NCI-H345 treated with DMSO at 0.1 percent for 48 hours (cell line): ENCODE results near the gene DUT.

Experiments used
- DNase-seq: peaks from one replicate; lab custom pipeline; 2025; ENCODE audit not compliant: unreplicated experiment; lab: John Stamatoyannopoulos, UW

DUT gene

DNA sequence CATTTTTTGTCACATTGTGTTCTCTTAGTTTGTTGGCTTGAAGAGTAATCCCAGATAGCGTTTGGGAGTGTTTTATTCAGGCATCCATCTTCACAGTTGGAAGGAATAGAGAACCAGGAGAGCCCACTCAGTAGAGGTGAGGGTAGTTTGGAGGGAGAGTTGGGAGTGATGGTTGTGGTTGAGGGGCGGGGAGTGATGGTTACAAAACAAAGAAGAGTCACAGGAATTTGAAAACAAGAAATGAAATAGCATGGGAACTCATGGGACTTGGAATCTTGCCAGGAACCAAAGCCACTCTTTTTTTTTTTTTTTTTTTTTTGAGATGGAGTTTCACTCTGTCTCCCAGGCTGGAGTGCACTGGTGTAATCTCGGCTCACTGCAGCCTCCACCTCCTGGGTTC is 36.3 kb downstream of the DUT start:
- no peak for DNase-seq

DNA sequence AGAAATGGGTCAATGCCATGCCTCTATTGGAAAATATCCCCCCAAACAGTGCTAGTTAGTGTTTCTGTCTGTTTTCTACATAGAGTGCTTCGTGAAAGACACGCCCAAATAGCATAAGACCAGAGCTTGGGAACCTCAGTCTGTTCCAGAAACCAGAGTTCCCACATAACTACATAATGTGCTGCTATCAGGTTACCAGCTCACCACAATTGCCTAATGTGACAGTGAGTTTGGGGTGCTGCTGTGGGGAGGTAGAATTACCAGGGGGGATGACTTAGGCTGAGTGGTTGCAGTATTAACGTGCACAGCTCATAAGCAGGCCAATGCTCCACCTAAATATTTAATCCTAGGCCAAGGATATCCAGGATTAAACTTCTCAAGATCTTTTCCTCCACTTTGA is 39.2 kb downstream of the DUT start:
- no peak for DNase-seq

DNA sequence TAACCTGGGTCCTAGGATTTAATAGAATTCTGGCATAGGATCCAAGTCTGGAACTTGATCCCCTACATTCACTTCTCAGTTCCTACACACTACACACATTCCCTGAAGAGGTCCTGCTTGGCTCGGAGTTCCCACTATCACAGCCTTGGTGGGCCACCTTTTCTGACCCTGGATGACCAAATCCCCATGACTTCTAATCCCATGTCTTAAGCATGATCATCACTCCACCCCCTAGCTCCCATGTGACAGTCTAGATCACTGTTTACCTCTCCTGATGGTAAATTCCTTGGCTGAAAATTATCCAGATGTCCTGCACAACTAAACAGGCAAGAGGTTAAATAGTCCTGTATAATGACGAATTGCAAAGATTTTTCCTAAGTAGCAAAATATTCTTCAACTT is 40.3 kb downstream of the DUT start:
- no peak for DNase-seq

- DNase-seq: no peak
Observed at GRCh38 chr15:48371961-48372360, 40.7 kb downstream of the DUT start.

- no peak for DNase-seq
Observed at GRCh38 chr15:48373821-48374451, 42.7 kb downstream of the DUT start.

- no peak for DNase-seq
Observed at GRCh38 chr15:48374472-48374871, 43.2 kb downstream of the DUT start.

DNA sequence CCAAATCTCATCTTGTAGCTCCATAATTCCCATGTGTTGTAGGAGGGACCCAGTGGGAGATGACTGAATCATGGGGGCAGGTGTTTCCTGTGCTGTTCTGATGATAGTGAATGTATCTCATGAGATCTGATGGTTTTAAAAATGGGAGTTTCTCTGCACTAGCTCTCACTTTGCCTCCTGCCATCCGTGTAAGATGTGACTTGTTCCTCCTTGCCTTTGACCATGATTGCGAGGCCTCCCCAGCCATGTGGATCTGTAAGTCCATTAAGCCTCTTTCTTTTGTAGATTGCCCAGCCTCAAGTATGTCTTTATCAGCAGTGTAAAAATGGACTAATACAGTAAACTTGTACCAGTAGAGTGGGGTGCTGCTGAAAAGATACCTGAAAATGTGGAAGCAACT is 44.5 kb downstream of the DUT start:
- no peak for DNase-seq

GRCh38 chr15:48380198-48380597 is 49.0 kb downstream of the DUT start:
- DNase-seq: no peak

DNA sequence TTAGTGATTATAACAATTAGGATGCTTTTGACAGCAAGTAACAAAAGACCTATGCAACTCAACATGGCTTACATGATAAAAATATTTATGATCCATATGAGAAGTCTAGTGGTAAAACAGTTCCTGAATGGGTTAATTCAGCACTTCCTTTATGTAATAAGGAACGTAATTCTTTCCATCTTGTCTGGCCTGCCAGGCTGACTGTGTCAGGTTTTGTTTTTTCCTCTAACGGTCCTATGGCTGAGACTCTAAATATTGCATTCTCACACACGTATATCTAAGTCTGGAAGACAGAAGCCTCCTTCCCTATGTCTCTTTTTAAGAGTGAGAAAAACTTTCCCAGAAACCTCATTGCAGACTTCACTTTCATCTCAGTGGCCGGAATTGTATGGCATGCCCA is 50.6 kb downstream of the DUT start:
- DNase-seq: no peak

- no peak for DNase-seq
Observed at GRCh38 chr15:48383031-48383430, 51.8 kb downstream of the DUT start.

DNA sequence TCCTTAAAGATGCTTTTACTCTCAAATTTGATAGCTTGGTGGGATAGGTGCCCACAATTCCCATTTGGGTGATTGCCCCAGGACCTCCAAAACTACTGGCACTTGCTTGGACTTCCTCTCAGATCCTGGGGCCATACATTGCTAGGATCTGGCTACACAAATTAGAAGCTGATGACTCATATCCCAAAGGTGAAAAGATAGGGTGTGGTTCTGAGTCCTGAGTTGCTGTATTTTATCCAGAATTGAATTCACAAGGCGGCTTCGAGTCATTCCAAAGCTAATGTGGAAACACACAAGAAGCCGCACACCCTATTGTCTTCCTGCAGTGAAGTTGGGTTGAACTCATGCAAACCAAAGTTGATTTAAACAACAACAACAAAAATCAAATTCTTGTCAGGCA is 53.4 kb downstream of the DUT start:
- no peak for DNase-seq

GRCh38 chr15:48385031-48385830 is 54.0 kb downstream of the DUT start:
- no peak for DNase-seq

GRCh38 chr15:48388016-48388851 is 57.0 kb downstream of the DUT start:
- no peak for DNase-seq

- DNase-seq: no peak
Observed at GRCh38 chr15:48388910-48389309, 57.7 kb downstream of the DUT start.

- no peak for DNase-seq
Observed at GRCh38 chr15:48389691-48390143, 58.5 kb downstream of the DUT start.

- DNase-seq: no peak
Observed at GRCh38 chr15:48391950-48392349, 60.7 kb downstream of the DUT start.

DNA sequence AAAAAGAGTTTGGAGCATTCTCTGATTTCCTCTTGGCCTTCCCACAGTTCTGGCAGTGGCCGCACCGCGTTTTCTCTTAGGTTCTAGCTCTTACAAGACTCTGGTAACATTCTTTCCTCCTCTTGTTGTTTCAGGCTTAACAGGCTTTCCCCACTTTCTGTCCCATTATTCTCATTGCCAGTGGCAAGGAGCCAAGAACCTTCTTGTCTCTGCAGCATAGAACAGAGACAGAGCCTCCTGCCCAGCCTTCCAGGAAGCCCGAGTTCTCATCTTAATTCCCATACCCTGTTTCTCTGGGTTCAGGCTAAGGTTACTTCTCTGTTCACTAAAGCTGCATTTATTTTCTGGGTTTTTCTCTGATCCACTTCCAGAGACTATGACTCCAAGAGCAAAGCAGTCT is 61.1 kb downstream of the DUT start:
- no peak for DNase-seq
